ENCODE measurements around the gene SLC22A23.

Gene SLC22A23

GRCh38 chr6:3293271-3294155 is 163.3 kb downstream of the SLC22A23 start:
- DNase-seq, result no peak

GRCh38 chr6:3292431-3293197 is 164.2 kb downstream of the SLC22A23 start:
- no peak for DNase-seq

GRCh38 chr6:3291987-3292386 is 164.9 kb downstream of the SLC22A23 start:
- DNase-seq, result no peak

- no peak for DNase-seq
Measured at GRCh38 chr6:3291346-3291745, 165.5 kb downstream of the SLC22A23 start.

- no peak for DNase-seq
Measured at GRCh38 chr6:3290931-3291211, 166.0 kb downstream of the SLC22A23 start.

GRCh38 chr6:3290149-3290930 is 166.5 kb downstream of the SLC22A23 start:
- no peak for DNase-seq

- DNase-seq, result no peak
Measured at GRCh38 chr6:3289664-3290055, 167.2 kb downstream of the SLC22A23 start.

- DNase-seq, result no peak
Measured at GRCh38 chr6:3288711-3289663, 167.9 kb downstream of the SLC22A23 start.

GRCh38 chr6:3287976-3288707 is 168.7 kb downstream of the SLC22A23 start:
- DNase-seq, result no peak

GRCh38 chr6:3287308-3287707 is 169.5 kb downstream of the SLC22A23 start:
- no peak for DNase-seq

GRCh38 chr6:3286641-3287171 is 170.1 kb downstream of the SLC22A23 start:
- no peak for DNase-seq

- DNase-seq, result no peak
Measured at GRCh38 chr6:3285732-3286131, 171.1 kb downstream of the SLC22A23 start.

- no peak for DNase-seq
Measured at GRCh38 chr6:3285049-3285639, 171.7 kb downstream of the SLC22A23 start.

- no peak for DNase-seq
Measured at GRCh38 chr6:3284436-3284876, 172.4 kb downstream of the SLC22A23 start.

GRCh38 chr6:3283641-3284435 is 173.0 kb downstream of the SLC22A23 start:
- no peak for DNase-seq

GRCh38 chr6:3283241-3283640 is 173.6 kb downstream of the SLC22A23 start:
- DNase-seq, result no peak

GRCh38 chr6:3282476-3283236 is 174.2 kb downstream of the SLC22A23 start:
- peak; percentile 56 for DNase-seq

- DNase-seq, result peak; percentile 56
Measured at GRCh38 chr6:3281631-3282475, 175.0 kb downstream of the SLC22A23 start.
